HL-60 (cell line): ENCODE data around the gene RASSF1.

Experiments
- DNase-seq, 2 experiments: peaks; one replicate each; pipeline ENCODE4 v3.0.0-alpha.2; 2010 to 2020; ENCODE audit warnings: low read depth in 1 of 2, low spot score in 1 of 2
- H3K27ac ChIP-seq: fragments of 250-450 bp; sonication (Bioruptor Pico); replicated peaks from 2 replicates; pipeline ENCODE4 v1.5.1; 2020; ENCODE audit warnings: mild to moderate bottlenecking, moderate library complexity
- H3K27me3 ChIP-seq: fragments of 250-450 bp; sonication (Bioruptor Pico); 2 replicates; pipeline ENCODE4 v1.5.1; 2021; ENCODE audit warnings: mild to moderate bottlenecking, moderate library complexity; ENCODE audit not compliant: insufficient read depth, poor library complexity, severe bottlenecking
- H3K4me3 ChIP-seq: replicated peaks from 2 replicates; pipeline ENCODE4 v1.5.1; 2011; ENCODE audit warnings: mild to moderate bottlenecking, control low read depth, low read length; ENCODE audit not compliant: insufficient read depth
- GABPA ChIP-seq: IDR thresholded peaks from 2 replicates; pipeline ENCODE4 v1.6.1; 2012; ENCODE audit warnings: low read depth
- POLR2AphosphoS5 ChIP-seq: IDR thresholded peaks from 2 replicates; pipeline ENCODE4 v1.6.1; 2012; ENCODE audit warnings: low read depth
- SPI1 ChIP-seq: IDR thresholded peaks from 2 replicates; pipeline ENCODE4 v1.6.1; 2012; ENCODE audit warnings: low read depth, mild to moderate bottlenecking, borderline replicate concordance
- TF ChIP-seq, protein P1 (sequence below): IDR thresholded peaks from 2 replicates; pipeline ENCODE4 v1.6.1; 2012; ENCODE audit warnings: low read depth; ENCODE audit not compliant: insufficient replicate concordance
- TF ChIP-seq, protein P2 (sequence below): IDR thresholded peaks from one replicate; pipeline ENCODE4 v1.5.1; 2011; ENCODE audit warnings: low read length, control low read depth, inconsistent platforms; ENCODE audit not compliant: insufficient read depth

The RASSF1 gene

DNA sequence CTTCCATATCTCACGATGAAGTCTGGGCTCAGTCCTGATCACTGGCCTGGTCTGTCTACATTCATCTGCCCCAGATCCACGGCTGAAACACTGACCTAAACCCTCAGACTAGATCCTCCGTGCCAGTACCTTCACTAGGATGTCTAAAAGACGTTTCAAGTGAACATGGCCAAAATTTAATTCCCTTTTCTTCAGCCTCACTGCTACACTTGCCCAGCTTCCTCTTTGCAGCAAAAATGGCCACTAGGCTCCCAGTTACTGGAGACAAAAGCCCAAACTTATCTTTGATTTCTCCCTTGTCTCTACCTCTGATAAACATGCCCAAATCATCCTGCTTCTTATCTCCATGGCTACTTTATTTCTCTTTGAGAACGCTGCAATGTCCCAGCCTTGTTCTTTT is 1.7 kb downstream of the RASSF1 start:
- Histone ChIP-seq H3K27me3 (no peaks in the 10 kb centered on the region), H3K4me3 (peak overlapping the region; percentile 68)

DNA sequence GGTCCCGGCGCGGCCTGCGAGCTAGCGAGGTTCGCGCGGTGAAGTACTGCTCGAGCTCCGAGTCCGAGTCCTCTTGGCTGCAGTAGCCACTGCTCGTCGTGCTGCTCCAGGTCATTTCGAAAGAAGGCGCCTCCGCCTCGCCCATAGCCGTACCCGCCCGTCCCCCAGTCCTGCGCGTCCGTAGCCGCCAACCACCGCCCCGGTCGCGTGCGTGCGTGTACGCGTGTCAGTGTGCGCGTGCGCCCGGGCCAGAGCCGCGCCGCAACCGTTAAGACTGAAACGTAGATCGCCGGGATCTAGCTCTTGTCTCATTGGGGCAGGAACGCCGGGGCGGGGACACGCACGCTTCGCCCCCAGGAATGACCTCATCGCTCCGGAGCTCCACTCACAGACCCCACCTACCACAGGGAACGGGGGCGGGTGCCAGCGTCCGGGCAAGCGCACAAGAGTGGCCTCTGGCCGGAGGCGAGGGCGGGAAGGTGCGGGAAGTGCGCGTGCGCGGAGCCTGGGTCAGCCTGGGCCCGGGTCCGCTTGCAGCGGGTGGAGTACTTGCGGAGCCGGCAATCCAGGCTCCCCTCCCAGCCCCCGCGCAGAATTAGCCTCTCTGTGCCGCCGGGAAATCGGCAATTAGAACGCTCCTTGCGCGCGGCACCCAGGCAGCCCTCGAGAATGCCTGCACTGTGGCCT is 3.3 kb downstream of the RASSF1 start:
- TF ChIP-seq GABPA (no peak), POLR2AphosphoS5 (peak; percentile 96)
- TF ChIP-seq, protein P1, sequence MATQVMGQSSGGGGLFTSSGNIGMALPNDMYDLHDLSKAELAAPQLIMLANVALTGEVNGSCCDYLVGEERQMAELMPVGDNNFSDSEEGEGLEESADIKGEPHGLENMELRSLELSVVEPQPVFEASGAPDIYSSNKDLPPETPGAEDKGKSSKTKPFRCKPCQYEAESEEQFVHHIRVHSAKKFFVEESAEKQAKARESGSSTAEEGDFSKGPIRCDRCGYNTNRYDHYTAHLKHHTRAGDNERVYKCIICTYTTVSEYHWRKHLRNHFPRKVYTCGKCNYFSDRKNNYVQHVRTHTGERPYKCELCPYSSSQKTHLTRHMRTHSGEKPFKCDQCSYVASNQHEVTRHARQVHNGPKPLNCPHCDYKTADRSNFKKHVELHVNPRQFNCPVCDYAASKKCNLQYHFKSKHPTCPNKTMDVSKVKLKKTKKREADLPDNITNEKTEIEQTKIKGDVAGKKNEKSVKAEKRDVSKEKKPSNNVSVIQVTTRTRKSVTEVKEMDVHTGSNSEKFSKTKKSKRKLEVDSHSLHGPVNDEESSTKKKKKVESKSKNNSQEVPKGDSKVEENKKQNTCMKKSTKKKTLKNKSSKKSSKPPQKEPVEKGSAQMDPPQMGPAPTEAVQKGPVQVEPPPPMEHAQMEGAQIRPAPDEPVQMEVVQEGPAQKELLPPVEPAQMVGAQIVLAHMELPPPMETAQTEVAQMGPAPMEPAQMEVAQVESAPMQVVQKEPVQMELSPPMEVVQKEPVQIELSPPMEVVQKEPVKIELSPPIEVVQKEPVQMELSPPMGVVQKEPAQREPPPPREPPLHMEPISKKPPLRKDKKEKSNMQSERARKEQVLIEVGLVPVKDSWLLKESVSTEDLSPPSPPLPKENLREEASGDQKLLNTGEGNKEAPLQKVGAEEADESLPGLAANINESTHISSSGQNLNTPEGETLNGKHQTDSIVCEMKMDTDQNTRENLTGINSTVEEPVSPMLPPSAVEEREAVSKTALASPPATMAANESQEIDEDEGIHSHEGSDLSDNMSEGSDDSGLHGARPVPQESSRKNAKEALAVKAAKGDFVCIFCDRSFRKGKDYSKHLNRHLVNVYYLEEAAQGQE, result no peak
- DNase-seq, result peak; percentile 98 to 100
- peak overlapping the region; percentile 99 for H3K27ac ChIP-seq
- peak overlapping the region; percentile 68 for H3K4me3 ChIP-seq
- no peaks in the 10 kb centered on the region for H3K27me3 ChIP-seq

More for the DNA sequence above, 1.7 kb downstream of the RASSF1 start:
- peak; percentile 54; the same call in 1 of the 2 replicates for TF ChIP-seq SPI1
- TF ChIP-seq, protein P2, sequence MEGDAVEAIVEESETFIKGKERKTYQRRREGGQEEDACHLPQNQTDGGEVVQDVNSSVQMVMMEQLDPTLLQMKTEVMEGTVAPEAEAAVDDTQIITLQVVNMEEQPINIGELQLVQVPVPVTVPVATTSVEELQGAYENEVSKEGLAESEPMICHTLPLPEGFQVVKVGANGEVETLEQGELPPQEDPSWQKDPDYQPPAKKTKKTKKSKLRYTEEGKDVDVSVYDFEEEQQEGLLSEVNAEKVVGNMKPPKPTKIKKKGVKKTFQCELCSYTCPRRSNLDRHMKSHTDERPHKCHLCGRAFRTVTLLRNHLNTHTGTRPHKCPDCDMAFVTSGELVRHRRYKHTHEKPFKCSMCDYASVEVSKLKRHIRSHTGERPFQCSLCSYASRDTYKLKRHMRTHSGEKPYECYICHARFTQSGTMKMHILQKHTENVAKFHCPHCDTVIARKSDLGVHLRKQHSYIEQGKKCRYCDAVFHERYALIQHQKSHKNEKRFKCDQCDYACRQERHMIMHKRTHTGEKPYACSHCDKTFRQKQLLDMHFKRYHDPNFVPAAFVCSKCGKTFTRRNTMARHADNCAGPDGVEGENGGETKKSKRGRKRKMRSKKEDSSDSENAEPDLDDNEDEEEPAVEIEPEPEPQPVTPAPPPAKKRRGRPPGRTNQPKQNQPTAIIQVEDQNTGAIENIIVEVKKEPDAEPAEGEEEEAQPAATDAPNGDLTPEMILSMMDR, result no peak
- peak in 1 of 2 experiments; percentile 64 for DNase-seq
- peak overlapping the region; percentile 99 for H3K27ac ChIP-seq

DNA sequence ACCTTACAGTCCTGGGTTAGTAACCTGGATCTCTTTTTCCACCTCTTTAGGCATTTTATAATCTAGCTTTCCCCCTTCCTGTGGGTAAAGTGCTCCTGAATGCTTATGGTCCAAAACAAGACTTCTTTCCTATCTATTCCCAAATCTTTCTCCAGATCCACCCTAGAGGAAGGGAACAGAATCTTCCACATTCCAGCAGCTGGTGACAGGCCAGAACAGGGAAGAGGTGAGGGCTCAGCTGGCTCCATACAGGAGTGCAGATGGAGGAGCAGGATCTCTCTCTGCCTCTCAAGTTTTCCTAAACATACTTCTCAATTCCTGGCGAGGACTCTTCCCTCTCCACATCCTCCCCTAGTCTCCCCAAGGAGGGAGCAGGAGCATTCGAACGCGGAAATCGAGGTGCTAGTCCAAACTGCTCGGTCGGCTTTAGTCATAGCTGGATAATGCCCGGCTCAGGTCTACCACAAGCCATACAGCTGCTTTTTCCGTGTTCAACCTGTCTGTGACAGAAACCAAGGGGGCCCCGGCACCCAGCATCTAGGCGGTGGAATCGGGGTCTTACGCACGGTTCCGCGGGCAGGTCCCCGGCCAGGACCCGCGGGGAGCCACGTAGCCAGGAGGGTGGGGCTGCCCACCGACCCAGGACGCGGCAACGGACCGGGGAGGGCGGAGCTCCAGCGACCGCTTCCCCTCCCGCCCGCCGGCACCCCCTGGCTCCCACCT is 4.0 kb downstream of the RASSF1 start:
- Histone ChIP-seq H3K27me3 (no peaks in the 10 kb centered on the region), H3K27ac (peak overlapping the region; percentile 99), H3K4me3 (peak overlapping the region; percentile 68)
- DNase-seq, result no peak
- TF ChIP-seq SPI1 (no peak), POLR2AphosphoS5 (no peak), GABPA (no peak)
- TF ChIP-seq, protein P2, result no peak
- TF ChIP-seq, protein P1, result no peak

DNA sequence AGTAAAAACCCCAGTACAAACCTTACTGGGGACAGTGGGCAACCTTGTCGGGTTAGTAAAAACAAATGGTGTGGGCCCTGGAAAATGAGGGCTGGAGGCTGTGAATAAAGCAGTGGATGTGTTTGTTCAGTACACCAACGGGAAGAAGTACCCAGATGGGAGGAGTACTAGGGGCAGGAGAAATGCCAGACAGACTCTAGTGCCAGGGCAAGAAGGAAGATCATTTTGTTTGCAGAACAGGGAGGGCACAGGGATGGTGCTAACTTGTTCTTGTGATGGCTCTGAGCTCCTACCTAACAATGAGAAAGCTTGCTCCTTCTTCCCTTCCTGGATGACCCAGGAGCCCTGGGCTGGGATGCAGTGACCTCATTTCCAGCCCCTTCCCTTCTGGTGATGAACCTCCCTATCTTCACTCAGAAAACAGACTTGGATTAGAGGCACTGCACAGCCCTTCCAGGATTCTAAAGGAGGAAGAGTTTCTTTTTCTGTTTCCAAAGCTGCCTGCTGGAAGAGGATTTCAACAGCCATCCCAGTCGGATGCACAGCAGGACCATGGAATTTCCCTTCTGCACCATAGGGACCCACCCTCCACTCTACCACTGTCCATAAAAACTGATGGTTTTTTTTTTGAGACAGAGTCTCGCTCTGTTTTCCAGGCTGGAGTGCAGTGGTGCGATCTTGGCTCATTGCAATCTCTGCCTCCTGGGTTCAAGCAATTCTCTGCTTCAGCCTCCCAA is 6.1 kb downstream of the RASSF1 start:
- DNase-seq, result no peak
- Histone ChIP-seq H3K4me3 (no peak overlapping the region), H3K27ac (no peak overlapping the region), H3K27me3 (no peaks in the 10 kb centered on the region)
- TF ChIP-seq, protein P2, result no peak
- TF ChIP-seq POLR2AphosphoS5 (no peak; the same call in 1 of the 2 replicates), GABPA (no peak), SPI1 (no peak)
- TF ChIP-seq, protein P1, result no peak
